ENCODE results near the gene FRMD5. TPM values are rescaled to one million over a fixed set of nuclear protein-coding genes. Genes with fewer than 3 reads are reported as not detected.
A peak's percentile ranks its signal among the peaks of the same experiment; 100 is the strongest.
"Not testable (repeated sequence)": the region's sequence is repeated elsewhere in the genome, so short reads cannot be mapped to it uniquely, and the experiment has no call there.

Gene FRMD5
- polyA plus RNA-seq, 1 donor from 2014 or later: 0.30 TPM

DNA sequence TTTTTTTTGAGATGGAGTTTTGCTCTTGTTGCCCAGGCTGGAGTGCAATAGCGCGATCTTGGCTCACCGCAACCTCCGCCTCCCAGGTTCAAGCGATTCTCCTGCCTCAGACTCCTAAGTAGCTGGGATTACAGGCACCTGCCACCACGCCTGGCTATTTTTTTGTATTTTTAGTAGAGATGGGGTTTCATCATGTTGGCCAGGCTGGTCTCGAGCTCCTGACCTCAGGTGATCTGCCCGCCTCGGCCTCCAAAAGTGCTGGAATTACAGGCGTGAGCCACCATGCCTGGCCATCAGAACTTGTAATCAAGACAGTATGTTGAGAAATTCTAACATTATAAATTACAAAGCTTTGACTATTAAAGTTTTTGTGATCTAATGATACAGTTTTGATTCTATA, 328.4 kb downstream of the FRMD5 start:
- H3K9me3 Mint-ChIP-seq, H3K36me3 Mint-ChIP-seq, H3K4me1 Mint-ChIP-seq, H3K4me3 Mint-ChIP-seq, H3K27me3 Mint-ChIP-seq, H3K27ac Mint-ChIP-seq: not testable (repeated sequence)

- H3K4me3 Mint-ChIP-seq: no peak overlapping the region
- H3K27ac Mint-ChIP-seq: no peak overlapping the region
- peaks cover 5% of the 10 kb centered on the region for H3K36me3 Mint-ChIP-seq
- H3K27me3 Mint-ChIP-seq: no peaks in the 10 kb centered on the region
- H3K4me1 Mint-ChIP-seq: no peaks in the 10 kb centered on the region
- no peaks in the 10 kb centered on the region for H3K9me3 Mint-ChIP-seq
Measured at GRCh38 chr15:43859546-43859945, 335.5 kb downstream of the FRMD5 start.

- Mint-ChIP-seq H3K4me1 (no peaks in the 10 kb centered on the region), H3K36me3 (peaks cover 10% of the 10 kb centered on the region), H3K9me3 (no peaks in the 10 kb centered on the region), H3K27me3 (no peaks in the 10 kb centered on the region), H3K4me3 (no peak overlapping the region), H3K27ac (no peak overlapping the region)
Measured at GRCh38 chr15:43854801-43855200, 340.3 kb downstream of the FRMD5 start.

DNA sequence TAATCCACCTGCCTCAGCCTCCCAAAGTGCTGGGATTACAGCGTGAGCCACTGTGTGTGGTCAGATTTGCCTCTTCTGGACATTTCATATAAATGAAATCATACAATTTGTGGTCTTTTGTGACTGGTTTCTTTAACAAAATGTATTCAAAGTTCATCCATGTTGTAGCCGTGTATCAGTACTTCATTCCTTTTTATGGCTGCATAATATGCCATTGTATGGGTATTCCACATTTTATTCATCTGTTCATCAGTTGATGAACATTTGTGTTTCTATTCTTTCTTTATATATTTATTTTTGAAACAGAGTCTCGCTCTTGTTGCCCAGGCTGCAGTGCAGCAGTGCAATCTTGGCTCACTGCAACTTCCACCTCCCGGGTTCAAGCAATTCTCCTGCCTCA, 342.5 kb downstream of the FRMD5 start:
- Mint-ChIP-seq H3K27me3 (no peaks in the 10 kb centered on the region), H3K9me3 (no peaks in the 10 kb centered on the region), H3K36me3 (peaks cover 5% of the 10 kb centered on the region), H3K4me3 (no peak overlapping the region), H3K4me1 (no peaks in the 10 kb centered on the region), H3K27ac (no peak overlapping the region)

DNA sequence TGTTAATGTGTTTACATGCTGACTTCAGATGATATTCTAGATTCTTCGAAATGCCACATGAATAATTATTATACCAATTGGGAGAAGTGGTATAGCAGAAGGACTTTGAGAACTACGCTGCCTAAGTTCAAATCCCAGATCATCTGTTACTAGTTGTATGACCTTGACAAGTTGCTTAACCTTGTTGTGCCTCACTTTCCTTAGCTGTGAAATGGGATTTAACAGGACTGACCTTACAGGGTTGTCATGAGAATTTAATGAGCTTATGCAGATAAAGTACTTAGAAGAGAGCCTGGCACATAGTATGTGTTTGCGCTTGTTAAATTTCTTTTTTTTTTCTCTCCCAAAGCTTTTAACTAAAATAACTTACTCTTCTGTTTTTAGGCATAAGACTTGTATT, 343.8 kb downstream of the FRMD5 start:
- no peaks in the 10 kb centered on the region for H3K4me1 Mint-ChIP-seq
- peaks cover 5% of the 10 kb centered on the region for H3K36me3 Mint-ChIP-seq
- no peaks in the 10 kb centered on the region for H3K9me3 Mint-ChIP-seq
- no peak overlapping the region for H3K4me3 Mint-ChIP-seq
- no peak overlapping the region for H3K27ac Mint-ChIP-seq
- H3K27me3 Mint-ChIP-seq: no peaks in the 10 kb centered on the region

GRCh38 chr15:43845421-43845820, 349.6 kb downstream of the FRMD5 start:
- Mint-ChIP-seq H3K4me3 (no peak overlapping the region), H3K9me3 (no peaks in the 10 kb centered on the region), H3K27me3 (no peaks in the 10 kb centered on the region), H3K36me3 (peaks cover 6% of the 10 kb centered on the region), H3K4me1 (peaks cover 0 to 3% (median 0%) of the 10 kb centered on the region in 3 donors), H3K27ac (no peak overlapping the region)

- H3K9me3 Mint-ChIP-seq, H3K27ac Mint-ChIP-seq, H3K27me3 Mint-ChIP-seq, H3K36me3 Mint-ChIP-seq: not testable (repeated sequence)
- Mint-ChIP-seq H3K4me3 (peak overlapping the region in 1 of 4 donors; percentile 1), H3K4me1 (peaks cover 12 to 30% (median 25%) of the 10 kb centered on the region in 3 donors)
Measured at GRCh38 chr15:43832485-43832884, 362.6 kb downstream of the FRMD5 start.

GRCh38 chr15:43831519-43832052, 363.5 kb downstream of the FRMD5 start:
- H3K4me3 Mint-ChIP-seq: peak overlapping the region in 2 of 4 donors; percentile 17 to 63

GRCh38 chr15:43830691-43831275, 364.3 kb downstream of the FRMD5 start:
- H3K4me3 Mint-ChIP-seq: peak overlapping the region in 2 of 4 donors; percentile 32 to 81
- H3K9me3 Mint-ChIP-seq, H3K27me3 Mint-ChIP-seq, H3K36me3 Mint-ChIP-seq: not testable (repeated sequence)
- peaks cover 17 to 38% (median 30%) of the 10 kb centered on the region in 3 donors for H3K4me1 Mint-ChIP-seq
- peak overlapping the region in 1 of 3 donors; percentile 10 for H3K27ac Mint-ChIP-seq

More at GRCh38 chr15:43831519-43832052, 363.5 kb downstream of the FRMD5 start:
- Mint-ChIP-seq H3K4me1 (peaks cover 17 to 37% (median 27%) of the 10 kb centered on the region in 3 donors), H3K27ac (peak overlapping the region in 1 of 3 donors; percentile 10)
- not testable (repeated sequence) for H3K36me3 Mint-ChIP-seq, H3K27me3 Mint-ChIP-seq, H3K9me3 Mint-ChIP-seq

- H3K27ac Mint-ChIP-seq, H3K9me3 Mint-ChIP-seq, H3K36me3 Mint-ChIP-seq, H3K27me3 Mint-ChIP-seq: not testable (repeated sequence)
- Mint-ChIP-seq H3K4me3 (peak overlapping the region in 3 of 4 donors; percentile 18 to 81 (median 43)), H3K4me1 (peaks cover 17 to 38% (median 31%) of the 10 kb centered on the region in 3 donors)
Measured at GRCh38 chr15:43829951-43830540, 365.0 kb downstream of the FRMD5 start.

- peaks cover 23 to 47% (median 35%) of the 10 kb centered on the region in 3 donors for H3K4me1 Mint-ChIP-seq
- H3K36me3 Mint-ChIP-seq: no peaks in the 10 kb centered on the region
- H3K27me3 Mint-ChIP-seq: no peaks in the 10 kb centered on the region
- no peaks in the 10 kb centered on the region for H3K9me3 Mint-ChIP-seq
- H3K27ac Mint-ChIP-seq: peak overlapping the region; percentile 31 to 93 (median 43)
- H3K4me3 Mint-ChIP-seq: peak overlapping the region; percentile 89 to 96 (median 94)
Measured at GRCh38 chr15:43828061-43828657, 366.9 kb downstream of the FRMD5 start.

GRCh38 chr15:43826508-43827341, 368.3 kb downstream of the FRMD5 start, which contains the start of gene WDR76:
Gene WDR76 (plus strand): TSS chr15:43827002. CDS start chr15:43827033, 31 bp downstream.
- peaks cover 27 to 47% (median 33%) of the 10 kb centered on the region in 3 donors for H3K4me1 Mint-ChIP-seq
- peak within 1 kb of the TSS; percentile 39 to 93 (median 43) for H3K27ac Mint-ChIP-seq
- H3K4me3 Mint-ChIP-seq: peak within 1 kb of the TSS; percentile 89 to 96 (median 94)
- no peaks in the 10 kb centered on the region for H3K36me3 Mint-ChIP-seq
- H3K27me3 Mint-ChIP-seq: no peaks in the 10 kb centered on the region
- H3K9me3 Mint-ChIP-seq: no peaks in the 10 kb centered on the region

GRCh38 chr15:43826029-43826507, 369.0 kb downstream of the FRMD5 start:
- Mint-ChIP-seq H3K27me3 (no peaks in the 10 kb centered on the region), H3K4me3 (peak overlapping the region; percentile 89 to 96 (median 94)), H3K9me3 (no peaks in the 10 kb centered on the region), H3K27ac (peak overlapping the region in 2 of 3 donors; percentile 39 to 43), H3K4me1 (peaks cover 33 to 51% (median 39%) of the 10 kb centered on the region in 3 donors), H3K36me3 (no peaks in the 10 kb centered on the region)

DNA sequence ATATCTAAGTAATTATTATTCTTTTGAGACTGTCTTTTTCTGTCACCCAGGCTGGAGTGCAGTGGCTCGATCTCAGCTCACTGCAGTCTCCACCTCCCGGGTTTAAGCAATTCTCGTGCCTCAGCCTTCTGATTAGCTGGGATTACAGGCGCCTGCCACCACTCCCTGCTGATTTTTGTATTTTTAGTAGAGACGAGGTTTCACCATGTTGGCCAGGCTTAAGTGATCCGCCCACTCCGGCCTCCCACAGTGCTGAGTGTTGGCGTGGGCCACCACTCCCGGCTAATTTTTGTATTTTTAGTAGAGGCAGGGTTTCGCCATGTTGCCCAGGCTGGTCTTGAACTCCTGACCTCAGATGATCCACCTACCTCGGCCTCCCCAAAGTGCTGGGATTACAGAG, 369.8 kb downstream of the FRMD5 start:
- H3K27me3 Mint-ChIP-seq, H3K9me3 Mint-ChIP-seq, H3K36me3 Mint-ChIP-seq: not testable (repeated sequence)
- peak overlapping the region in 1 of 3 donors; percentile 31 for H3K27ac Mint-ChIP-seq
- H3K4me1 Mint-ChIP-seq: peaks cover 35 to 48% (median 39%) of the 10 kb centered on the region in 3 donors
- H3K4me3 Mint-ChIP-seq: peak overlapping the region in 2 of 4 donors; percentile 58 to 94
